Cardiac ventricle fibroblast (primary cell): Measurements from ENCODE around the gene AQP2. TPM values are rescaled to one million over a fixed set of nuclear protein-coding genes. Genes with fewer than 3 reads are reported as not detected.

Source experiments
- total RNA-seq: library from RNA; depleted of rRNA; stranded (reverse); fragments of >200 nt; gene quantifications from 2 replicates; pipeline ENCODE4 v1.2.3, GENCODE V29; 2015

The AQP2 gene
- total RNA-seq = 0.31 TPM in 1 of 2 replicates, not detected in the other

GRCh38 chr12:49950273-49951251 lies at the start of gene AQP2:
Gene AQP2 (plus strand): TSS chr12:49950737. CDS start chr12:49950831, 94 bp downstream.

GRCh38 chr12:49903700-49904423 lies 46.7 kb upstream of the AQP2 start, which contains the start of gene FAIM2:
Gene FAIM2 (minus strand): TSS chr12:49903900. CDS start chr12:49903792, 108 bp downstream.

GRCh38 chr12:49961111-49961922 lies 10.8 kb downstream of the AQP2 start, which contains the start of gene AQP5:
Gene AQP5 (plus strand): TSS chr12:49961872. CDS start chr12:49962018, 146 bp downstream.

GRCh38 chr12:49972641-49973360 lies 22.3 kb downstream of the AQP2 start, which contains the start of gene AQP6:
Gene AQP6 (plus strand): TSS chr12:49972947. CDS start chr12:49973174, 227 bp downstream.

Other genes with a start within 250 kb of the AQP2 start
- 17.1 and 24.0 TPM in 2 replicates for gene FMNL3, start 243.3 kb upstream of the AQP2 start, total RNA-seq
- 225 and 288 TPM in 2 replicates for gene TMBIM6, start 209.2 kb upstream of the AQP2 start, total RNA-seq
- 20.7 and 25.1 TPM in 2 replicates for gene NCKAP5L, start 122.3 kb upstream of the AQP2 start, total RNA-seq
- gene BCDIN3D, start 107.6 kb upstream of the AQP2 start, total RNA-seq = 2.9 and 4.5 TPM in 2 replicates
- gene FAIM2, start 46.8 kb upstream of the AQP2 start, total RNA-seq = 209 and 210 TPM in 2 replicates
- 7.6 and 8.0 TPM in 2 replicates for gene AQP5, start 11.1 kb downstream of the AQP2 start, total RNA-seq
- 0.37 and 0.73 TPM in 2 replicates for gene AQP6, start 22.2 kb downstream of the AQP2 start, total RNA-seq
- 12.0 and 18.6 TPM in 2 replicates for gene RACGAP1, start 74.8 kb downstream of the AQP2 start, total RNA-seq
- gene ASIC1, start 106.9 kb downstream of the AQP2 start, total RNA-seq = 20.7 and 30.7 TPM in 2 replicates
- 25.9 and 39.6 TPM in 2 replicates for gene SMARCD1, start 134.6 kb downstream of the AQP2 start, total RNA-seq
- gene GPD1, start 153.3 kb downstream of the AQP2 start, total RNA-seq = 5.9 and 11.3 TPM in 2 replicates
- gene COX14, start 161.5 kb downstream of the AQP2 start, total RNA-seq = 61.8 and 66.3 TPM in 2 replicates
- 25.8 and 33.5 TPM in 2 replicates for gene CERS5, start 216.6 kb downstream of the AQP2 start, total RNA-seq